Stomach (tissue), 4 donors: ENCODE data around the gene EMCN.

Source experiments
- CTCF ChIP-seq, 7 experiments: fragments of 450-650 bp in 4 of 7; fragments of 200-600 bp in 3 of 7; sonication (generic) in 3 of 7; IDR thresholded peaks; one replicate each; pipeline ENCODE4 v1.5.1; 2016 to 2019; ENCODE audit warnings: antibody characterized with exemption in 7 of 7, control low read depth in 2 of 7, mild to moderate bottlenecking in 1 of 7
- POLR2AphosphoS5 ChIP-seq, 3 donors: sonication (generic); formaldehyde crosslinking; IDR thresholded peaks; one replicate each; pipeline ENCODE4 v1.6.1; 2016; ENCODE audit warnings: antibody characterized with exemption in 3 of 3

GRCh38 chr4:100428051-100428450 lies 89.8 kb downstream of the EMCN start:
- no peak for TF ChIP-seq CTCF (IDR thresholded peaks at IDR 0.05)
- TF ChIP-seq POLR2AphosphoS5 (IDR thresholded peaks at IDR 0.05), result no peak
